B cell (primary cell): ENCODE results near the gene DNAAF5. TPM values are rescaled to one million over a fixed set of nuclear protein-coding genes. Genes with fewer than 3 reads are reported as not detected.

ENCODE experiments used
- ATAC-seq: fragments of 200-7000 bp; cut with Tn5 transposase; one replicate; pipeline ENCODE4 v1.10.0; 2021; ENCODE audit warnings: low read depth, mild to moderate bottlenecking, moderate number of reproducible peaks, moderate library complexity
- CTCF ChIA-PET: fragments of 350-600 bp; sonication (Branson Sonifier 250); formaldehyde crosslinking; loops from one replicate; lab custom pipeline; 2021; ENCODE audit warnings: antibody characterized with exemption, inconsistent platforms; lab: Charles Lee
- POLR2A ChIA-PET: fragments of 350-600 bp; sonication (Branson Sonifier 250); formaldehyde crosslinking; loops from one replicate; lab custom pipeline; 2021; ENCODE audit warnings: antibody characterized with exemption; lab: Charles Lee
- DNase-seq: peaks from one replicate; pipeline ENCODE4 v3.0.0; 2013
- H2AFZ ChIP-seq: 2 replicates; pipeline ENCODE4 v1.6.1; 2012; ENCODE audit warnings: mild to moderate bottlenecking, low read depth, low read length; ENCODE audit not compliant: insufficient read depth, poor library complexity, severe bottlenecking
- H3K27ac ChIP-seq, 2 donors: 1 replicate in 1 of 2; 2 replicates in 1 of 2; pipeline ENCODE4 v1.5.1; 2012 to 2013; ENCODE audit warnings: low read length in 2 of 2, mild to moderate bottlenecking in 2 of 2, moderate library complexity in 1 of 2
- H3K27me3 ChIP-seq, 4 experiments: fragments of 200-600 bp in 1 of 4; sonication (generic) in 1 of 4; replicated peaks in 1 of 4; 1 replicate in 2 of 4; 2 replicates in 2 of 4; pipeline versions ENCODE4 v1.6.1 to v1.7.0; 2013 to 2016; ENCODE audit warnings: low read length in 3 of 4, mild to moderate bottlenecking in 2 of 4, mixed read lengths in 1 of 4, moderate library complexity in 1 of 4; ENCODE audit not compliant: insufficient read depth in 4 of 4, control insufficient read depth in 3 of 4; ENCODE audit errors: control extremely low read depth in 1 of 4
- H3K36me3 ChIP-seq, 2 experiments: replicated peaks in 1 of 2; 1 replicate in 1 of 2; 2 replicates in 1 of 2; pipeline versions ENCODE4 v1.6.1 to v1.7.1; 2013; ENCODE audit warnings: low read length in 1 of 2; ENCODE audit not compliant: insufficient read depth in 2 of 2, control insufficient read depth in 1 of 2; ENCODE audit errors: control extremely low read depth in 1 of 2, extremely low read depth in 1 of 2
- H3K4me1 ChIP-seq, 2 donors: fragments of 200-600 bp in 1 of 2; sonication (generic) in 1 of 2; 1 replicate in 1 of 2; 2 replicates in 1 of 2; pipeline versions ENCODE4 v1.5.1 to v1.6.1; 2013 to 2017; ENCODE audit warnings: low read length in 2 of 2; ENCODE audit not compliant: control insufficient read depth in 2 of 2, insufficient read depth in 2 of 2
- H3K4me2 ChIP-seq: replicated peaks from 2 replicates; pipeline ENCODE3; 2012; ENCODE audit warnings: mild to moderate bottlenecking, low read depth, low read length; ENCODE audit not compliant: poor library complexity, severe bottlenecking
- H3K4me3 ChIP-seq, 5 experiments: fragments of 200-600 bp in 1 of 5; sonication (generic) in 1 of 5; 1 replicate in 3 of 5; 2 replicates in 2 of 5; pipeline versions ENCODE4 v1.5.1 to v1.7.0; 2011 to 2016; ENCODE audit warnings: low read length in 4 of 5, mild to moderate bottlenecking in 4 of 5, low read depth in 2 of 5, control low read depth in 1 of 5, moderate library complexity in 1 of 5; ENCODE audit not compliant: insufficient read depth in 1 of 5; ENCODE audit errors: control extremely low read depth in 1 of 5, extremely low read depth in 1 of 5
- H3K79me2 ChIP-seq: fragments of 200-600 bp; sonication (generic); one replicate; pipeline ENCODE4 v1.6.0; 2016; ENCODE audit warnings: low read length; ENCODE audit not compliant: control insufficient read depth, insufficient read depth
- H3K9ac ChIP-seq: fragments of 200-600 bp; sonication (generic); 2 replicates; pipeline ENCODE4 v1.6.1; 2017; ENCODE audit warnings: mild to moderate bottlenecking, low read length, moderate library complexity
- H3K9me3 ChIP-seq, 3 donors: one replicate each; pipeline versions ENCODE4 v1.6.1 to v1.7.1; 2013; ENCODE audit warnings: low read length in 2 of 3; ENCODE audit not compliant: control insufficient read depth in 2 of 3, insufficient read depth in 1 of 3; ENCODE audit errors: control extremely low read depth in 1 of 3
- H4K20me1 ChIP-seq: 2 replicates; pipeline ENCODE4 v1.6.0; 2012; ENCODE audit warnings: mild to moderate bottlenecking, low read length; ENCODE audit not compliant: insufficient read depth, control insufficient read depth, poor library complexity, severe bottlenecking
- H3K27ac Mint-ChIP-seq: one replicate; pipeline ENCODE4 v1.8.0; 2021; ENCODE audit warnings: mixed read lengths
- H3K27me3 Mint-ChIP-seq: one replicate; pipeline ENCODE4 v1.8.0; 2021; ENCODE audit warnings: mixed read lengths
- H3K4me1 Mint-ChIP-seq: one replicate; pipeline ENCODE4 v1.8.0; 2021; ENCODE audit warnings: mixed read lengths
- H3K4me3 Mint-ChIP-seq: one replicate; pipeline ENCODE4 v1.8.0; 2021; ENCODE audit warnings: mixed read lengths
- H3K9me3 Mint-ChIP-seq: one replicate; pipeline ENCODE4 v1.8.0; 2022; ENCODE audit warnings: mixed read lengths; ENCODE audit not compliant: insufficient read depth
- CTCF ChIP-seq: fragments of 200-600 bp; IDR thresholded peaks from one replicate; pipeline ENCODE4 v1.8.0; 2022; ENCODE audit warnings: antibody characterized with exemption, mild to moderate bottlenecking
- EZH2 ChIP-seq: IDR thresholded peaks from 2 replicates; pipeline ENCODE4 v1.6.1; 2012; ENCODE audit warnings: borderline replicate concordance, low read depth, mild to moderate bottlenecking, moderate library complexity, low read length; ENCODE audit not compliant: insufficient read depth, poor library complexity, severe bottlenecking
- WGBS: methylation state at CpG from one replicate; pipeline ENCODE4 v1.1.5; 2013; ENCODE audit warnings: missing lambda C conversion rate; ENCODE audit not compliant: insufficient coverage; 5-methylcytosine and 5-hydroxymethylcytosine counted together
- intact Hi-C: fragments of 100-400 bp; cut with micrococcal nuclease; formaldehyde crosslinking; loops from one replicate; pipeline ENCODE4 v1.10.0; 2022
- polyA plus RNA-seq: library from polyadenylated mRNA; depleted of rRNA; stranded (reverse); fragments of >200 nt; gene quantifications from 2 replicates; pipeline ENCODE4 v1.2.3, GENCODE V29; 2012
- total RNA-seq, 2 donors: library from RNA; stranded (reverse); fragments of 120-200 nt in 1 of 2; gene quantifications; 1 replicate in 1 of 2; 2 replicates in 1 of 2; pipeline versions ENCODE4 v1.2.3 to v1.2.4, GENCODE V29; 2013 to 2022

The DNAAF5 gene
- total and polyA plus RNA-seq, 2 donors (not counting 1 experiment from before 2014, with no cell fraction given), result 18.0 to 21.4 TPM

GRCh38 chr7:832968-833424 lies 106.5 kb downstream of the DNAAF5 start:
- no peak overlapping the region for H2AFZ ChIP-seq
- peak overlapping the region; percentile 76 to 89 for H3K27ac ChIP-seq
- H3K4me1 Mint-ChIP-seq, result peaks cover 52% of the 10 kb centered on the region
- DNase-seq, result no peak
- H3K9me3 Mint-ChIP-seq, result no peaks in the 10 kb centered on the region
- peaks cover 31 to 32% of the 10 kb centered on the region in 2 donors for H3K4me1 ChIP-seq
- H3K27me3 ChIP-seq, result no peaks in the 10 kb centered on the region
- ATAC-seq, result no peak
- H3K4me3 Mint-ChIP-seq, result peak overlapping the region; percentile 85
- H3K9me3 ChIP-seq, result no peaks in the 10 kb centered on the region
- WGBS, result 95% methylated on average over 15 of the region's 15 CpGs
- no peaks in the 10 kb centered on the region for H3K27me3 Mint-ChIP-seq
- H3K4me2 ChIP-seq, result peak overlapping the region; percentile 53
- no peak for TF ChIP-seq CTCF
- no peak for TF ChIP-seq EZH2
- peaks cover 90% of the 10 kb centered on the region for H3K79me2 ChIP-seq
- H3K27ac Mint-ChIP-seq, result peak overlapping the region; percentile 93
- POLR2A ChIA-PET, result interaction anchor here (0.6 to 1.7 kb wide), 3 partner anchors 16 to 21 kb away, joined by 5 to 8 read pairs (median 6); no protein-coding TSS in a partner anchor
- peaks cover 79% of the 10 kb centered on the region for H4K20me1 ChIP-seq
- CTCF ChIA-PET, result interaction anchor here (0.9 to 2.7 kb wide), 3 partner anchors 15 to 40 kb away, joined by 4 to 13 read pairs (median 6); no protein-coding TSS in a partner anchor
- H3K4me3 ChIP-seq, result no peak overlapping the region
- peak overlapping the region; percentile 51 for H3K9ac ChIP-seq
- peaks cover 0 to 23% of the 10 kb centered on the region in 2 experiments for H3K36me3 ChIP-seq
- intact Hi-C loops, result loop anchor here (1.0 to 5.0 kb wide), 2 partner anchors 20 to 39 kb away; no protein-coding TSS in a partner anchor

GRCh38 chr7:833601-834258 lies 107.2 kb downstream of the DNAAF5 start:
- H3K9me3 ChIP-seq, result no peaks in the 10 kb centered on the region
- intact Hi-C loops, result loop anchor here (5.0 kb wide), 1 partner anchor 39 kb away; no protein-coding TSS in a partner anchor
- DNase-seq (no peak), ATAC-seq (no peak)
- no peak overlapping the region for H3K4me2 ChIP-seq
- no peak overlapping the region for H3K9ac ChIP-seq
- POLR2A ChIA-PET, result interaction anchor here (0.6 kb wide), 1 partner anchor 20 kb away, joined by 6 read pairs; no protein-coding TSS in a partner anchor
- 100% methylated on average over 3 of the region's 8 CpGs for WGBS
- peaks cover 52% of the 10 kb centered on the region for H3K4me1 Mint-ChIP-seq
- no peak overlapping the region for H3K27ac ChIP-seq
- CTCF ChIA-PET, result interaction anchor here (0.9 to 2.7 kb wide), 2 partner anchors 16 to 39 kb away, joined by 4 to 13 read pairs; no protein-coding TSS in a partner anchor
- H3K27ac Mint-ChIP-seq, result peak overlapping the region; percentile 53
- H3K36me3 ChIP-seq, result peaks cover 0 to 25% of the 10 kb centered on the region in 2 experiments
- no peak overlapping the region for H3K4me3 ChIP-seq
- no peak overlapping the region for H3K4me3 Mint-ChIP-seq
- H4K20me1 ChIP-seq, result peaks cover 79% of the 10 kb centered on the region
- H3K9me3 Mint-ChIP-seq, result no peaks in the 10 kb centered on the region
- H2AFZ ChIP-seq, result no peak overlapping the region
- peaks cover 31 to 32% of the 10 kb centered on the region in 2 donors for H3K4me1 ChIP-seq
- TF ChIP-seq EZH2 (no peak), CTCF (no peak)
- H3K27me3 Mint-ChIP-seq, result no peaks in the 10 kb centered on the region
- H3K27me3 ChIP-seq, result no peaks in the 10 kb centered on the region
- H3K79me2 ChIP-seq, result peaks cover 83% of the 10 kb centered on the region
